GM13976 (cell line): Measurements from ENCODE around the gene SIGLEC11.

Experiments
- DNase-seq: peaks from one replicate; pipeline ENCODE4 v3.0.0; 2012; ENCODE audit warnings: low spot score
- in situ Hi-C: fragments of 300-500 bp; cut with MboI; formaldehyde crosslinking; loops from one replicate; pipeline ENCODE4 v1.12.0; 2022; ENCODE audit warnings: low sequenced_read_pairs, mixed read lengths, inconsistent platforms; ENCODE audit not compliant: unreplicated experiment
- TF ChIP-seq, protein P1 (sequence below): IDR thresholded peaks from 2 replicates; pipeline ENCODE4 v1.5.1; 2012; ENCODE audit warnings: borderline replicate concordance, mild to moderate bottlenecking; ENCODE audit not compliant: insufficient read depth; ENCODE audit errors: extremely low read depth, missing control alignments, control extremely low read depth

The SIGLEC11 gene

GRCh38 chr19:49921871-49922795 lies 38.8 kb downstream of the SIGLEC11 start:
- no peak for DNase-seq
- in situ Hi-C loops = no loop called here
- TF ChIP-seq, protein P1, sequence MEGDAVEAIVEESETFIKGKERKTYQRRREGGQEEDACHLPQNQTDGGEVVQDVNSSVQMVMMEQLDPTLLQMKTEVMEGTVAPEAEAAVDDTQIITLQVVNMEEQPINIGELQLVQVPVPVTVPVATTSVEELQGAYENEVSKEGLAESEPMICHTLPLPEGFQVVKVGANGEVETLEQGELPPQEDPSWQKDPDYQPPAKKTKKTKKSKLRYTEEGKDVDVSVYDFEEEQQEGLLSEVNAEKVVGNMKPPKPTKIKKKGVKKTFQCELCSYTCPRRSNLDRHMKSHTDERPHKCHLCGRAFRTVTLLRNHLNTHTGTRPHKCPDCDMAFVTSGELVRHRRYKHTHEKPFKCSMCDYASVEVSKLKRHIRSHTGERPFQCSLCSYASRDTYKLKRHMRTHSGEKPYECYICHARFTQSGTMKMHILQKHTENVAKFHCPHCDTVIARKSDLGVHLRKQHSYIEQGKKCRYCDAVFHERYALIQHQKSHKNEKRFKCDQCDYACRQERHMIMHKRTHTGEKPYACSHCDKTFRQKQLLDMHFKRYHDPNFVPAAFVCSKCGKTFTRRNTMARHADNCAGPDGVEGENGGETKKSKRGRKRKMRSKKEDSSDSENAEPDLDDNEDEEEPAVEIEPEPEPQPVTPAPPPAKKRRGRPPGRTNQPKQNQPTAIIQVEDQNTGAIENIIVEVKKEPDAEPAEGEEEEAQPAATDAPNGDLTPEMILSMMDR = no peak

DNA sequence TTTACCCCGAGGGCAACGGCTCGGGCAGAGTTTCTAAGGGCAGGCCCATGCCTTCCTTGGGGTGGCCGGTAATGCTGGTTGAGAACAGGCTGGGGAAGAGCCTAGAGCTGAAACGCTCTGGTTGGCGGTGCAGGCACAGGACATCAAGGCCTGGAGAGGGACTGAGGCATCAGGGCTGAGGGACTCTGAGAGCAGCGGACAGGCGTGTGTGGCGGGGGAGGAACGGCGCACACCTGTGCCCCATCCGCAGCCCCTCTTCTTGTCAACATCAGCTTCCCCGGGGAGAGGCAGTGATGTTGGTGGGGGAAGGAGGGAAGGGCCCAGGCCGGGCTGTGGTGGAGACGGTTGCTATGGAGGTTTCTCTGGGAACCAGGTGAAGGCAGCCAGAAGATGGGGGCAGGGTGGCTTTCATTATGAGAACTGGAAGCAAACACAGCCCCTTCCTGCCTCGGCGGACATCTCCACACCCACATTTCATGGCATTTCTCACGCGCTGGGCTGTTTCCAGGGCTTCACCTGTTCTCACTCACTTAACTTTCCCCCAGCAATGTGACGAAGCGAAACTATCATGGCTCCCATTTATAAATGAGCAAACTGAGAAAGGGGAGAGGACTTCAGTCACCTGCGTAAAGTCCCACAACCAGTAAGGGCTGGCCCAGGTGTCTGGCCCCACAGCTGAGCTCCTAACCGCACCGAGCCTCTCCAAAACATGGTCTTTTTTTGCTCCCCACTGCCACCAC lies 40.2 kb downstream of the SIGLEC11 start:
- peak; percentile 57 for DNase-seq
- in situ Hi-C loops = no loop called here
- TF ChIP-seq, protein P1 = no peak

DNA sequence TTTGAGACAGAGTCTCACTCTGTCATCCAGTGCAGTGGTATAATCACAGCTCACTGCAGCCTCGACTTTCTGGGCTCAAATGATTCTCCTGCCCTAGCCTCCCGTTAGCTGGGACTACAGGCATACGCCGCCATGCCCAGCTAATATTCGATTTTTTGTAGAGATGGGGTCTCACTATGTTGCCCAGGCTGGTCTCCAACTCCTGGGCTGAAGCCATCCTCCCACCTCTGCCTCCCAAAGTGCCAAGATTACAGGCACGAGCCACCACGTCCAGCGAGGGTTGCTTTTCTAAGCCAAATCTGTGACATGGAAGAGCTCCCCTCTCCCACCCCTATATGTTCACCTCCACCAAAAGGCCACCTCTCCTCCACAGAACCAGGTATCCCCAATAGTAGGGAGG lies 42.9 kb downstream of the SIGLEC11 start:
- DNase-seq = no peak
- in situ Hi-C loops = no loop called here
- TF ChIP-seq, protein P1 = no peak

- in situ Hi-C loops = no loop called here
- TF ChIP-seq, protein P1 = no peak
- peak; percentile 52 for DNase-seq
Observed at GRCh38 chr19:49916839-49917733, 43.9 kb downstream of the SIGLEC11 start.

DNA sequence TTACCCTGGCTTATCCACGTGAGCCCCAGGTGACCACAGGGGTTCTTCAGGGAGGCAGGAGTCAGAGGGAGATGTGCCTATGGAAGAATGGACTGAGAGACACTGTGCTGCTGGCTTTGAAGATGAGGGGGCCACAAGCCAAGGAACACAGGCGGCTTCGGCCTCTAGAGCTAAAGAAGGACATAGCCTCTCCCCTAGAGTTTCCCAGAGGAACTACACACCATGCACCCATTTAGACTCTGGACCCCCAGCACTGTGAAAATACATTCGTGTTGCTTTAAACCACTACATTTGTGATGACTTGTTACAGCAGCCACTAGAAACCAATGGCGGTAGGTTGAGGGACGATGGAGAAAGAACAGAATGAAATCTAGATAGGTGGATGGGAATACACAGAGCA lies 45.7 kb downstream of the SIGLEC11 start:
- DNase-seq = no peak
- TF ChIP-seq, protein P1 = no peak
- in situ Hi-C loops = no loop called here

DNA sequence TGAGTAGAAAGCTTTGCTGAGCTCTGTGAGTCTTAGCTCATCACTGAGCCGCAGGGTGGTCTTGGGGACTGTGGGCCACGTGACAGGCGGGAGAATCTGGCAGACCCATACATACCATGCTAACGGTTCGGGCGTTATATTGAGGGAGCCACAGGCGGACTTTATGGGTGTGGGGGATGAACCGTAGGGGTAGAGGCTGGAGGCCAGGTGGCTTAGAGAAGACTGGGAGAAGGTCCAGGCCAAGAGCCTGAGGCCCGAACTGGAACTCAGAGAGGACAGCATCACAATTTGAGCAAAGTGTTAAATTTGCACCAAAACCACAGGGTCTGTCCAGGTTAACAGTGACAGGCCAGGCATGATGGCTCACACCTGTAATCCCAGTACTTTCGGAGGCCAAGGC lies 47.3 kb downstream of the SIGLEC11 start:
- in situ Hi-C loops = no loop called here
- TF ChIP-seq, protein P1 = no peak
- no peak for DNase-seq
